Measurements from ENCODE around the gene KRTAP10-4.
"Not testable (repeated sequence)": the region's sequence is repeated elsewhere in the genome, so short reads cannot be mapped to it uniquely, and the experiment has no call there.

Gene KRTAP10-4

DNA sequence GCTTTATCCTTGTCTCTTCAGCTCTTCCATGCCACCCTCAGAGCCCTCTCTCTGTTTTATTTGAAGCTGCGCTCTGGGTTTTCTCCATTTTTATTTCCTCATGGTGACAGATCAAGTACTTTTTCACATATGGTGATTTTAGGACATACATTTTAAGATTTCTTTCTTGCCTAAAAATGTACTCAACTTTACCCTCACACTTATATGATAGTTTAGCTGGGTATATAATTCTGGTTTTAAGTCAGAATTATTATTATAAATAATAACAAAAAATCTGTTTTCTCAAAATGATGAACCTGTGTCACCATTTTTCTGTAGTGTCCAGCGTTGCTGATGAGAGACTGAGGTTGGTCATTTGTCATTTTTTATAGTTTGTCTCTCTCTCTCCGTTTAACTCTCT is 7.6 kb downstream of the KRTAP10-4 start:
- DNase-seq = no peak

DNA sequence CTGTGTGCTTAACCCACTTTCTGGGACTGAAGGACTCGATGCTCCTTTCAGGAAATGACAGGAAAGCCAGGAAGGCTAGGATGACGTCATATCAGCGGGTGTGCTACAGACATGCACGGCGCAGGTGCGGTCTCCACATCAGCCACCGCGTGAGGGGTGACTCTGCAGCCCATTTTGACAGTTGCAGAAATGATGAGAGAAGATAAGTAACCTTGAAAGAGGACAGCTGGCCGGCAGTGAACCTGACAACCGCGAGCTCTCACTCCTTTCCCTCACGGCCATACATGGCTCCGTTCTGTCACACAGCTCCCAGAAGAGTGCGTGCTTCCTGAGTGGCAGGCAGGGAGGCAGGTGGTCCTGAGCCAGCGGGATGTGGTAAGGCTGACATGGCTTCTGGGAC is 8.5 kb downstream of the KRTAP10-4 start:
- DNase-seq = no peak

DNA sequence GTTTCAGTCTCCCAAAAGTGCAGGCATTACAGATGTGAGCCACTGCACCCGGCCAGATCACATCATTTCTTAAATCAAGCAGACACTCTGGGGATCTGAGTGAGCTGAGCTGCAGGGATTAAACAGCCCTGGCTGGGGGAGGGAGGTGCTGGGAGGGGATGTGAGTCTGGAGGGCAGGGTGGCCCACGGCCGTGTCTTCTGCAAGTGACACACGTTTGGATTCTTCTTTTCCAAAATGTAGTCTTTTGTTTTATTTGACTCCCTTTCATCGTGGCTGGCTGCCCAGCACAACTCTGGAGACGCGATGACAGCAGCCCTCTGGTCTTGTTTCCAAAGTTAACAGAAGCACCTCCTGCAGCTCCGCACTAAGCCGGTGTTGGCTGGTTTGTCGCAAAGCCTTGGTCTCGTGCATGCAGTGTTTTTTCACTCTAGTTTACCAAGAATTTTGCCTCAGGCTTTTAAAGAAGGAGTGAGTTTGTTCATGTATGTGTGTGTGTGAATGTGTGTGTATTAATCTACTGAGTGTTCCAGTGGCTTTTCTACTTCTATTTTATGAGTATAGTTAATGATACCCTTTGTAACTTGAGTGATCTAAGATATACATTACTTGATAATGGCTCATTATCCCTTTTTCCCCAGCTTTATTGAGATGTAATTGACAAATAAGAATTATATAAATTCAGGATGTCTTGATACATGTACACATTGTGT is 9.7 kb downstream of the KRTAP10-4 start:
- peak; percentile 44 for DNase-seq

DNA sequence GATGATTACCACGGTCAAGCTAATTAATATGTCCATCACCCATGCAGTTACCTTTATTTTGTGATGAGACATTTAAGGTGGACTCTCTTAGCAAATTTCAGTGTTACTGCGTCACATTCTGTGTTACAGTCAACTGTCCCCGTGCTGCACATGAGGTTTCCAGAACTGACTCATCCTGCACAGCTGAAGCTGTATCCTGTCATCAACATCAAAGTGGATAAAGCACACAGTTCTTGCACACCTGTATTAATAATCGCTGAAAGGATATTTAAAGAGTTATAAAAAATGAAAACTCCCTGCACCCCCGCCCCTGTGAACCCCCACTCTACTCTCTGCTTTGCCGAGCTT is 10.2 kb downstream of the KRTAP10-4 start:
- DNase-seq = no peak

DNA sequence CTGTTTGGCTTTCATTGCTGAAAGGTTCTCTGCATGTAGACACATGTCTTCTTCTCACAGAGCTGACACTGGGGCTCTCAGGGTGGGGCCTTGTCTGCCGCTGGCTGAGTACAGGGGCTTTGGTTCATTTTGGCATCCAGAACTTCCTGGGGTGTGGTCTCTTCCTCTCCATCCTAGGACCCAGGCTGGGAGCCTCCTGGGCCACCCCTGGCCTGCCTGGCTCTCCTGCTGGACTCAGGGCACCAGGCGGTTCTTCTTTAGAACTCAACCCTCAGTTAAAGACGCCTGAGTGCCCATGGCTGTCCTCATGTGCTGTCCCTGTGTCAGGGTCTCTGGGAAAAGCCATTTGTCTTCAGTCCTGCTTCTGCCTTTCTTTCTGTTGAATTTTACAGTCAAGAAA is 12.4 kb downstream of the KRTAP10-4 start:
- DNase-seq = no peak

DNA sequence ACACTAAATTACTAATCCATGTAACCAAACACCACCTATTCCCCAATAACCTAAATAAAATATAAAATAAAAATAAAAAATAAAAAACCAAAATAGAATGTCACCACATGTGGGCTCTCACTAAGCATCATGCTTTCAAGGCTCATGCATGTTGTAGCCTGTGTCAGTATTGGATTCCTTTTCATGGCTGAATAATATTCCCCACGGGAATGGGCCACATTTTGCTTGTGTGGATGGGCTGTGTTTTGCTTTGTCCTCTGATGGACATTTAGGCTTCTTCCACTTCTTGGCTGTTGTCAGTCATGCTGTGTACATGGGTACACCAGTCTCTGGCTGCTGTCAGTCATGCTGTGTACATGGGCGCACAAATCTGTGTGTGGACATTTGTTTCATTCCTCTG is 15.6 kb downstream of the KRTAP10-4 start:
- no peak for DNase-seq

DNA sequence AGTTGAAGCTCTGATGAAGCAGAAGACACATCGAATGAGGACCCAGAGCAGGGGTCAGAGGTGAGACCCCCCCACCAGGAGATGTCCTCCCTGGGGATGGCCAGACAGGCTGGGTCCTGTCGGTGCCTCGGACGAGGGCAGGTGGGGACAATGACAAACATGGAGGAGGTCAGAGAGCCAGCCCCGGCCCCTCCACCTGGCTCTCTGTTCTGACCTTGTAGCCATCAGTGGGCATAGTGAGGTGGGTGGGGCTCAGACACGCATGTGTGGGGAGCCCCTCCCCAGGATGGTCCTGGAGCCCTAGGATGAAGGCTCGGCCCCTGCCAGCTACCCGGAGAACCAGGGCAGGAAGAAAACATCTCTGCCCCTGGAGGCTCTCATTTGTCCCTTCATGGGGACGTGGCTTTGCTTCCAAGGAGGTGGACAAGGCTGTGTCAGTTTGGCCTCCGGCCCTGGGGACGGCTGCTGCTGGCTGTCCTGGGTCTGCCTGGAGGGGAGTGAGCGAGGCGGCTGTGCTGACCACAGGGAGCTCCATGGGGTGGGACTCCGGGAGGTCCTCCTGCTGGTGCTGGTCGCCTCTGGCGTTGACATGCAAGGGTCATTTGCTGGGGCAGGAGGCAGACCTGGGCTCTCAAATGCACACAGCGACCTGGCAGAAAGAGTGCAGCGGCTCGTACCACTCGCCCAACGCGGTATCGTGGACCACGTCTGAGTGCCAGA is 16.2 kb downstream of the KRTAP10-4 start:
- no peak for DNase-seq

DNA sequence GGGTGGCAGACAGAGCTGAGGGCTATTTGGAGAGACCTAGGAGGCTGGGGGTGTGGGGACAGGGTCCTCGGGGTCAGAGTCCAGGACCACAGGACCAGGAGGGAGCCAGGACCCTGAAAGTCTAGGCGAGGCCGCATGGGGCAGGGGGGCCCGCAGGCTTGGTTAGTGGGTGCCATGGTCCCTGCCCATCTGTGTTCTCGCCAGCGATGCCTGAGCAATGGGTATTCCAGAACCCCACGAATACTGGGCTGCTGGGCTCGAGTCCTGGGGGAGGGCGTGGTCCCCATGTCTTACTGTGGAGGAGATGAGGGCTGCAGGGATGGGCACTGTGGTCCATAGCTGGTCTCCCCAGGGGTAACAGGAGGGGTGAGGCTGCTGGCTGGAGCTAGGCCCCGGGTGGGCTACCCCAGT is 16.8 kb downstream of the KRTAP10-4 start:
- DNase-seq = no peak

DNA sequence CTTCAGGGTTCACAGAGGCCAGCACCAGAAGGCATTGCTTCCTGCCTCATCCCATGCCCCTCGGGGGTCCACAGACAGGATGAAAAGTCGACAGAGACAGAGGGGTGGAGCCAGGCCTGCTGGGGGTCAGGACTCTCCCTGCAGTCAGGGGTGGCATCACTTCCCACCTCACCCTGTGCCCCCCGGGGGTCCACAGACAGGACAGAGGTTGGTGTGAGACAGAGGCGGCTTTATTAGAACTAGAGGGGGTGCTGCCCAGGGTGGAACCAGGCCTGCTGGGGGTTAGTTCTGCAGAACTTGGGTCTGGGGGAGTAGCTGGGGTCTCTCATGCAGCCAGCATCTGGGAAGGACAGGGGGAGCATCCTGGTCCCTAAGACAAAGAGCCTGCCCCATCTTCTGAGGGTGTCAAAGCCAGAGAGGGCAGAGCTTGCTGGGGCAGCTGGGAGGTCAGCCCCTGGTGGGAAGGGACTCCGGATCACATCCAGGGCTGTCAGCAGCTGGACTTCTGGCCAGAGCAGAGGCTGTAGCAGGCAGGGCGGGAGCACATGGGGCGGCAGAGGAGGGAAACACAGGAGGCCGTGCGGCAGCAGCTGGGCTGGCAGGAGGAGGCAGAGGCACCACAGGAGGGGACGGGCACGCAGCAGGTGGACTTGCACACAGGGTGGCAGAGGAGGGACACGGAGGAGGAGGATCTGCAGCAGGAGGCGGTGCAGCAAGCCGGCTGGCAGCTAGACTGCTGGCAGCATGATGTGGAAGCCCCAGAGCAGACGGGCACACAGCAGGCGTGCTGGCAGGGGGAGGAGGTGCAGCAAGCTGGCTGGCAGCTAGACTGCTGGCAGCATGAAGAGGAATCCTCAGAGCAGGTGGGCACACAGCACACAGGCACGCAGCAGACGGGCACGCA is 17.6 kb downstream of the KRTAP10-4 start:
- not testable (repeated sequence) for DNase-seq

DNA sequence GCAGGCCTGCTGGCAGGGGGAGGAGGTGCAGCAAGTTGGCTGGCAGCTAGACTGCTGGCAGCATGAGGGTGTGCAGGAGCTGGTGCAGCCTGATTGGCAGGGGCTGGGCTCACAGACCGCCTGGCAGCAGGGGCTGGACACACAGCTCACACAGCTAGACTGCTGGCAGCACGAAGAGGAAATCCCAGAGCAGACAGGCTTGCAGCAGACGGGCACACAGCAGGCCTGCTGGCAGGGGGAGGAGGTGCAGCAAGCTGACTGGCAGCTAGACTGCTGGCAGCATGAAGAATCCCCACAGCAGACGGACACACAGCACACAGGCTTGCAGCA is 18.2 kb downstream of the KRTAP10-4 start:
- not testable (repeated sequence) for DNase-seq

DNA sequence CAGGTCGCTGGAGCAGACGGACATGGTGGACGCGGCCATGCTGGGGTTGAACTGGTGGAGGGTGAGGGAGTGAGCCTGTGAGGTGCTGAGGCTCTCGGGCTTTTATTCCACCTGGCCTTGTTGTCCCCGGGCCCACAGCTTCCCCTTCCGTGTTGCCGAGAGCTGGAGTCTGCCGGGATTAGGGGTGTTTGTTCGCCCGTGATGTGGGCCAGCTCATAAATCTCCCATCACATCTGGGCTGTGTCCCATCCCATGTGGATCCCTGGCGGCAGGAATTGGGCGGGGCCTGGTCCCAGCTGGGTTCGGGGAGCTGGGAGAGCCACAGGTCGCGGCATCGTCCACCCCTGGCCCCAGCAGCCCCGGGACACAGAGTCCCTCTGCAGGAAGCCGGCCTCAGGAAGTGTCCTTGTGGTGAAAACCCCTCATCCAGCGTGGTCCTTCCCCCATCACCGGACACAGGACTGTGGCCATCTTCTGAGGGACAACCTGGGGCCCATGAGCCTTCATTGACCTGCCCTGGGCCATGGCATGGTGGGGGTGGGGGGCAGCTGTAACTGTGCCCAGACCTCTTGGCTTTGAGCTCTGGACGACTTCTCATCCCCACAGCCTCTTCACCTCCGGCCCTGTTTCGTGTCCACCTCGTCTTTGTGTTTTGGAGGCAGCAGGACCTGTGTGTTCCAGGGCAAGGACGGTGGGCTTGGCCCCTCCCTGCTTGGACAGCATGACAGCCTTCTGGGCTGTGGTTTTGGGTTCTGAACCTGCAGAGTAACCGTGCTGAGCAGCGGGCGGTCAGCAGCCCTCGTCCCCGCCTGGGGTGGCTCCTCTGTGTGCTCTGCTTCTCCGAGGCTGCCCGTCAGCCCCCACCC is 19.1 kb downstream of the KRTAP10-4 start, which contains the start of gene KRTAP10-6:
Gene KRTAP10-6 (minus strand): TSS at position 60 of the 866 bp plus-strand sequence. CDS start 21 bp downstream, at position 39.
- peak; percentile 16 for DNase-seq

DNA sequence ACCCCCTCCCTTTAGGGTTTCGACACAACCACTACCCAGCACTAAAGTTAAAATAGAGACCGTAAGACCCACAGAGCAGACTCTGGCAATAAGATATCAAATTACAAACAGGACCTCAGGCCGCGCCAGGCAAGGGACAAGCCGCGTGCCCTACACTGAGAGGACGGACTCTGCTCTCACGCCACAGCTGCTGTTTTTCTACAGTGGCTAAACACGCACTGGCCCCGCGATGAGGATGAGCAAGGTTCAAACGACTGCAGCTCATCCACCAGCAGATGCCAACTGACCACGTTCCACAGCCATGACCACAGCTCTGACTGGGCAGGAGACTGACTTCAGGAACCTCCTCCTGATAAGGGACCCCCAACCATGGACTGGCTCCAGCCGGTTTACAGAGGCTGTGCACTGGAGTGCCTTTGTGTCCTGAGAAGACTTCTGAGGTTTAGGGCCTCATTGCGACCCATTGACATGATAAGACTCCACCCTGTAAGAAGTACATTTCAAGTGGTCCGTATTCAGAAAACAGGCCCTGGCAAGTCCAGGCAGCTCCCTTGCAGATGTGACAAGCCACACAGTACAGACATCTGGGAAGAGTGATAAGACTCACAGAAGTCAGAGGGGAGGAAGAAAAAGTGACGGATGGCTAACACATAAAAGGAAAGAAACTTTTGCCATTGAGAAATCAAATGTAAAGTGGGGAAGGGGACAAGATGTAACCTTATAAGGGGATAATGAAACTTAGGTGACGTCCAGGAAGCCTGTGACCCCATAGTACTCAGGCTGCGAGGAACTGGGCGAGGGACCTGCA is 20.3 kb downstream of the KRTAP10-4 start:
- DNase-seq = peak; percentile 36

DNA sequence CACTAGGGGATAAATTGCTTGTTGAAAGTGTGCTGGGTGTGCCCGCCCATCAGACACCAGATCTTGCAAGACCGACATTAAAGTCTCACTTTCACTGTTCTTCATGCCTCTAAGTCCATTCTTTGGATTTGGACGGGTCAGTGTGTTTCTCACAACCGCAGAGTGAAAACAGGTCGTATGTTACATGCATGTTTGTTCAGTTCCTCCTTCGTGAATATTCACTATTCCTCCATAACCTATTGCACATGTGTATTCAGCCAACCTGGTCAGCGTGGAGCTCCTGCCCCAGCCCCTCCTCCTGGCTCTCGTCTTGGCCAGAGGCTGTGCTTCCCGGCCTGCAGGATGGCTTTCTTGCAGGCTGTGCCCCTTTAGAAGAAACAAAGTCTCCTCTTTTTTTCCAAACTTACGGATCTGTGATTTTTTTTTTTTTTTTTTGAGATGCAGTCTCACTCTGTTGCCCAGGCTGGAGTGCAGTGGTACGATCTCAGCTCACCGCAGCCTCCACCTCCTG is 20.9 kb downstream of the KRTAP10-4 start:
- DNase-seq = no peak

DNA sequence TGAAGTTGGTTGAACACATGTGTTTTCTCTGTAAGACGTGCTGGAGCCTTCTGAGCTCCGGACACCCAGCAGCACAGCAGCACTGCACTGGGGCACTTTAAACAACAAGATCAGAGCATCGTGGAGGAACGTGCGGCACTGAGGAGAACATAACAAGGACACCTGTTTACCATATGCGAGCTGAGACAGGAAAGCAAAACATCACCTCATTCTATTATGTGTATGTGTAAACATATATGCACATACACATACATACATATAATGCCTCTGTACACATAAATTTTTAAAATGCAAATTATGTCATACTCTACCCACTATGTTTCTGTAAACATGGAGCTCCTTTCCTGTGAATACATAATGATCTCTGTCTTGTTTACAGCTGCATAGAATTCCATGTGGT is 22.0 kb downstream of the KRTAP10-4 start:
- DNase-seq = no peak

DNA sequence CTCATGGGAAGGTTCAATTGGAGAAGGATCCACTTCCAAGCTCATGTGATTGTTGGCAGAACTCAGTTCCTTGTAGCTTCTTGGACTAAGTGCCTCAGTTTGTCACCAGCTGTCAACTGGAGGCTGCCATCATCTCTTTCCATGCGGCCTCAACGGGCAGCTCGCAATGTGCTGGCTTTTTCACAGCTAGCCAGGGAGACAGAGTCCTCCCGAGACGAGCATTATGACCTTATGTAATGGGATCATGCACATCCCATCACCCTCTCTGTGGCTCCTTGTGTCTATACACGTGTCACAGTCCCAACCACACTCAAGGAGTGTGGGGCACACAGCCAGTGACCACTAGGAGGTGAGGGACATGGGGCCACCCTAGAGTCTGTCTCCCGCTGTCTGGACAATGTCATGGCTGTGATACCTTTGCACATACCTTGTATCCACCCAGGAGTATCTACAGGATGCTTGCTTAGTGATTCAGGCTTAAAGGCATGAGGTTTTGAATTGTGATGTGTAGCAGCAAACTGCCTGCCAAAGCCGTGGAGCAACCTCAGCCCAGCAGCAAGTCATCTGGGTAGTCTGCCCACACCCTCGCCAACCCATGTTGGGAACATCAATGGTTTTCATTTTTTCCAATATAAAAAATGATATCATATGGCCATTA is 22.7 kb downstream of the KRTAP10-4 start:
- no peak for DNase-seq

DNA sequence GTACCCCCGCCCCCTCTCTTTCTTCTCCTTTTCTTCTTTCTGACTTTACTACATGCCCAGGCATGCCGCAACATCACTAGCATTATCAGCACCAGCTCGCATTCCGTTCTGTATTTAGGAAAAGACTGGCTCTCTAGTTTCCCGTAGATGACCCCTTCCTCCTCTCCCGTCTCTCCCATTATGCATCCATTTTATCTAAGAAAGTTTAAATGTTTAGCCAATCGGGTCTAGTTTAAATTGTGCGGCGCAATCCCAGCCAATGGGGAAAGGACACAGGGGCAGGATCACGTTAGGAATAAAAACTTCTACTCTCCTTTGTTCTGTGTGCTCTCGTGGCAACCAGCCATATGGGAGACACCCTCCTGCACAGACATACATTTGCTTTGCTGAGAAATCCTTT is 24.5 kb downstream of the KRTAP10-4 start:
- DNase-seq = no peak

DNA sequence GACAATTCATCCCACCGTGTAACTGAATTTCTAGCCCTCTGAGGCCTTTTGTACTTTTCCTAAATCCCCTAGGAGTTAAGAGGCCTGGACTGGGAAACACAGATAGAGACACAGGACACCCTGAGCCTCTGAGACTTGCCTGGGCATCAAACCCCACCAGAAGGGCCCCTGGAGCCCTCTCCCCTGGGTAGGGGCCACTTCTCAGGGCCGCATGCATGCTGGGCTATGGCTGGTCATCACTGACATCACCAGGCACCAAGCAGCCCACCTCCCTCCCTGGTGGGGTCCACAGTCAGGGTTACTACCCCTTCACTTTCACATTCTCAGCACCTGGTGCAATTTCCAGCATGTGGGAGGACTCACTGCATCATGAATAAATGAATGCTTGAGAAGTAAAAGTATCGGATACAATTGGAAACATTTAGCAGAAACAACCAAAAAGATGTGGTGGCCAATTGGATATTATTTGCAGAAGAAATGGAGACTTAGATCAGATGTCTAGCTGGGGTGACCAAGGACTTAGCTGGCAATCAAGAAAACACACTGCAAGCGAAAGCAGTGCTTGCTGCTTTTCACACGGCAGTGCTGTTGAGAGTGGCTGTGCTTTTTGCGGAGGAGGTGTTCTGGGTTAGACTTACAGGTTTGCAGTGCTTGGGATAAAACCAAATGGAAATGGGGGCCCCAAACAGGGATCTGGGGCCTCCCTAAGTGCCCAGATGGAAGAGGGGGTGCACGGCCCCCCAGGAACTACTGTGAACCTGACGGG is 25.9 kb downstream of the KRTAP10-4 start:
- DNase-seq = no peak

DNA sequence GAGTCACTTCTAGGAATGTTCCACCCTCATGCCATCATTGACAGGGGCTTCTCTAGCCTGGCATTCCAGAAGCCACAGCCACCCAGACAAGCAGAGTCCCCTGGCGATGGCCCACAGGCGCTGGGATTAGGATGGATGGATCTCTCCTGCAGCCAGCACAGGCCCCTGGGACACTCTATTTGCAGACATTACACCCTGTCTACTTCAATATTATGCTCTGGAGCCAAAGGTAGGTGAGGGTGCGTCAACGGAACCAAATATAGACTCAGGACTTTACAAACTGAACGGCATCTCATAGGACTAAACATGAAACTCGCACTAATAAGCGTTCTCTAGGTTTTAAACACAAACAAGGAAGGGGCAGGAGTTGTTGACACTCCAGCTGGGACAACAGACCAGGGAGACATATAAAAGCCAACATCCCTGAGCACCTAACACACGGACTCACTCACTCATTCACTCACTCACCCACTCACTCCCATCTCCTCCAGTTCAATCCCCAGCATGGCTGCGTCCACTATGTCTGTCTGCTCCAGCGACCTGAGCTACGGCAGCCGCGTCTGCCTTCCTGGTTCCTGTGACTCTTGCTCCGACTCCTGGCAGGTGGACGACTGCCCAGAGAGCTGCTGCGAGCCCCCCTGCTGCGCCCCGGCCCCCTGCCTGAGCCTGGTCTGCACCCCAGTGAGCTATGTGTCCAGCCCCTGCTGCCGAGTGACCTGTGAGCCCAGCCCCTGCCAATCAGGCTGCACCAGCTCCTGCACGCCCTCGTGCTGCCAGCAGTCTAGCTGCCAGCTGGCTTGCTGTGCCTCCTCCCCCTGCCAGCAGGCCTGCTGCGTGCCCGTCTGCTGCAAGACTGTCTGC is 26.8 kb downstream of the KRTAP10-4 start, which contains the start of gene KRTAP10-7:
Gene KRTAP10-7 (plus strand): TSS at position 480 of the 861 bp plus-strand sequence. CDS start 25 bp downstream, at position 505.
- DNase-seq = not testable (repeated sequence)

DNA sequence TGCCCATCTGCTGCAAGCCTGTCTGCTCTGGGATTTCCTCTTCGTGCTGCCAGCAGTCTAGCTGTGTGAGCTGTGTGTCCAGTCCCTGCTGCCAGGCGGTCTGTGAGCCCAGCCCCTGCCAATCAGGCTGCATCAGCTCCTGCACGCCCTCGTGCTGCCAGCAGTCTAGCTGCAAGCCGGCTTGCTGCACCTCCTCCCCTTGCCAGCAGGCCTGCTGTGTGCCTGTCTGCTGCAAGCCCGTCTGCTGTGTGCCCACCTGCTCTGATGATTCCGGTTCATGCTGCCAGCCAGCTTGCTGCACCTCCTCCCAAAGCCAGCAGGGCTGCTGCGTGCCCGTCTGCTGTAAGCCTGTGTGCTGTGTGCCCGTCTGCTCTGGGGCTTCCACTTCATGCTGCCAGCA is 27.6 kb downstream of the KRTAP10-4 start:
- DNase-seq = not testable (repeated sequence)
